Measurements from ENCODE around the gene MAG. TPM values are rescaled to one million over a fixed set of nuclear protein-coding genes. Genes with fewer than 3 reads are reported as not detected.
A peak's percentile ranks its signal among the peaks of the same experiment; 100 is the strongest.

MAG gene
- polyA plus RNA-seq, 1 donor from 2014 or later, result 0.25 TPM

DNA sequence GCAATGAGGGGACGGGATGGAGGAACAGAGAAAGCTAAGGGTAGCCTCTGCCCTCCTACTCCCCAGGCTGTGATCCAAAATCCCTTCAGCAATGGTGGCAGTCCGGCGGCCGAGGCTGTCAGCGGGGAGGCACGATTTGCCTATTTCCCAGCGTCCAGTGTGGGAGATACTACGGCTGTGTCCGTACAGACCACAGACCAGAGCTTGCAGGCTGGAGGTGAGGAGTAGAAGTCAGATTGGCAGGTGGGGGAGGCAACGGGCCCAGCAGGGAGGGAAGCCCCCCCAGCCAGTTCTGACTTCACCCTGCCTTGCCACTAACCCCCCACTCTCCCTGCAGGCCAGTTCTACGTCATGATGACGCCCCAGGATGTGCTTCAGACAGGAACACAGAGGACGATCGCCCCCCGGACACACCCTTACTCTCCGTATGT is 21.6 kb upstream of the MAG start:
- H3K9me3 Mint-ChIP-seq, result no peaks in the 10 kb centered on the region
- peaks cover 5% of the 10 kb centered on the region for H3K27me3 Mint-ChIP-seq
- H3K36me3 Mint-ChIP-seq, result no peaks in the 10 kb centered on the region
- peak overlapping the region; percentile 69 to 86 (median 80) for H3K4me3 Mint-ChIP-seq
- peak overlapping the region in 1 of 3 donors; percentile 95 for H3K27ac Mint-ChIP-seq
- peaks cover 26 to 33% (median 28%) of the 10 kb centered on the region in 3 donors for H3K4me1 Mint-ChIP-seq

DNA sequence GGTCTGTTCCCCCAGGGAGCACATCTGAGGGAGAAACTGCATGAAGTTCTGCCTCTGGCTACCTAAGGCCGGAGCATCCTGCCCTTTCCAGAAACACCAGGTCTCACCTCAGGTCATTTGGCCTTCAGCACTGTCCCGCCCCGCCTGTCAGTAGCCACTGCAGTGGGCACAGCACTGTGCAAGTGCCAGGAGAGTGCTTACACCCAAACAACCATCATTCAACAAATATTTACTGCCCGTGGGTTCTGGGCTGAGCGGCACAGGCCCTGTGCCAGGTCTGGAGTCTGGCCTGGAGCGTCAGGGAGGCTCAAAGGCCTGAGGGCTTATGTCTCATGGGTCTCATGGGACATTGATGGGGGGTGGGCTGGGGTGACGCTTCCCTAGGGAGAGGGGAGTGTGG is 20.4 kb upstream of the MAG start:
- H3K4me1 Mint-ChIP-seq, result peaks cover 20 to 28% (median 27%) of the 10 kb centered on the region in 3 donors
- peaks cover 5% of the 10 kb centered on the region for H3K27me3 Mint-ChIP-seq
- H3K4me3 Mint-ChIP-seq, result peak overlapping the region in 1 of 4 donors; percentile 86
- no peaks in the 10 kb centered on the region for H3K36me3 Mint-ChIP-seq
- H3K9me3 Mint-ChIP-seq, result no peaks in the 10 kb centered on the region
- H3K27ac Mint-ChIP-seq, result peak overlapping the region; percentile 69 to 95 (median 95)

DNA sequence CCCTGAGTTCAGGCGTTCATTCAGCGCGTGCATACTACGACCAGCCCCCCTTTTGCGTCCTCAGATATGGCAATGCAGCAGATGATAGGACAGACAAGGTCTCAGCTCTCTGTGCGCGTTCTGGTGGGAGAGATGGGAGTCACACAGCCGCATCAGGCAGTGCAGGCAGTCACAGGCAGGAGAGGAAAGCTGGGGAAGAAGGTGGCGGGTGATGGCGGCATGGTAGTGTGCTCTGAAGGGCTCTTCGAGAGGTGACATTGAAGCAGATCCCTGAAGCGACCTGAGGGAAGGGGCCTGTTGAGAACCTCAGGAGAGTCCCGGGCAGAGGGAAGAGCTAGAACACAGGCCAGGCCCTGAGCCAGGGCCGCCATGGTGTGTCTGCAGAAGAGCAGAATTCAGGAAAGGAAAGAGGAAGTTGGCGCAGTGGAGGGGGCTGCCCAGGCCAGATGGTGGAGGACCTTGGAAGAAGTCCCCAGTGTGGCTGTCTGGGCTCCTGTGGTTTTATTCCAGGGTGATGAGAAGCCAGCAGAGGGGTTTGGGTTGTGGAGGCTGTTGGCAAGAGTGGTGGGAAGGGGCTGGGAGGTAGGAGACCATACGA is 19.7 kb upstream of the MAG start:
- peaks cover 20 to 28% (median 27%) of the 10 kb centered on the region in 3 donors for H3K4me1 Mint-ChIP-seq
- H3K36me3 Mint-ChIP-seq, result no peaks in the 10 kb centered on the region
- H3K4me3 Mint-ChIP-seq, result peak overlapping the region; percentile 1 to 86 (median 70)
- no peaks in the 10 kb centered on the region for H3K9me3 Mint-ChIP-seq
- H3K27ac Mint-ChIP-seq, result peak overlapping the region; percentile 69 to 95 (median 95)
- H3K27me3 Mint-ChIP-seq, result peaks cover 5% of the 10 kb centered on the region

GRCh38 chr19:35272954-35273649 is 18.9 kb upstream of the MAG start:
- Mint-ChIP-seq H3K4me3 (peak overlapping the region in 1 of 4 donors; percentile 11), H3K27ac (peak overlapping the region; percentile 12 to 51 (median 43)), H3K4me1 (peaks cover 18 to 27% (median 22%) of the 10 kb centered on the region in 3 donors), H3K36me3 (no peaks in the 10 kb centered on the region), H3K27me3 (peaks cover 5% of the 10 kb centered on the region), H3K9me3 (no peaks in the 10 kb centered on the region)

GRCh38 chr19:35273686-35274259 is 18.2 kb upstream of the MAG start:
- H3K9me3 Mint-ChIP-seq, result no peaks in the 10 kb centered on the region
- H3K4me1 Mint-ChIP-seq, result peaks cover 18 to 27% (median 22%) of the 10 kb centered on the region in 3 donors
- peak overlapping the region; percentile 12 to 51 (median 43) for H3K27ac Mint-ChIP-seq
- H3K27me3 Mint-ChIP-seq, result peaks cover 5% of the 10 kb centered on the region
- peak overlapping the region in 1 of 4 donors; percentile 11 for H3K4me3 Mint-ChIP-seq
- H3K36me3 Mint-ChIP-seq, result no peaks in the 10 kb centered on the region

DNA sequence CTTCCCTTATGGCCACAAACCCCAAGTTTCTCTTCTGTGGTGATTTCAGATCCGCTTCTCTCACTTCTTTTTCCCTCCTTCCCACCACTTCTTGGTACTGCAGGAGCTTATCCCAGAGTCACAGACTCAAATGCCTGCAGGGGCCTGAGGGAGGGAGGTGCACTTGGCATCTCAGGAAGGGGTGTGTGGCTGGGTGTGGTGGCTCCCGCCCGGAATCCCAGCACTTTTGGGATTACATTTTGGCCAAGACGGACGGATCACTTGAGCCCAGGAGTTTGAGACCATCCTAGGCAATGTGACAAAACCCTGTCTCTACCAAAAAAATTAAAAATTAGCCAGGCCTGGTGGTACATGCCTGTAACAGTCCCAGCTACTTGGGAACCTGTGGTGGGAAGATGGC is 17.6 kb upstream of the MAG start:
- Mint-ChIP-seq H3K36me3 (no peaks in the 10 kb centered on the region), H3K27ac (peak overlapping the region; percentile 8 to 47 (median 14)), H3K9me3 (no peaks in the 10 kb centered on the region), H3K4me1 (peaks cover 18 to 27% (median 22%) of the 10 kb centered on the region in 3 donors), H3K27me3 (peaks cover 5% of the 10 kb centered on the region), H3K4me3 (peak overlapping the region in 1 of 4 donors; percentile 63)

DNA sequence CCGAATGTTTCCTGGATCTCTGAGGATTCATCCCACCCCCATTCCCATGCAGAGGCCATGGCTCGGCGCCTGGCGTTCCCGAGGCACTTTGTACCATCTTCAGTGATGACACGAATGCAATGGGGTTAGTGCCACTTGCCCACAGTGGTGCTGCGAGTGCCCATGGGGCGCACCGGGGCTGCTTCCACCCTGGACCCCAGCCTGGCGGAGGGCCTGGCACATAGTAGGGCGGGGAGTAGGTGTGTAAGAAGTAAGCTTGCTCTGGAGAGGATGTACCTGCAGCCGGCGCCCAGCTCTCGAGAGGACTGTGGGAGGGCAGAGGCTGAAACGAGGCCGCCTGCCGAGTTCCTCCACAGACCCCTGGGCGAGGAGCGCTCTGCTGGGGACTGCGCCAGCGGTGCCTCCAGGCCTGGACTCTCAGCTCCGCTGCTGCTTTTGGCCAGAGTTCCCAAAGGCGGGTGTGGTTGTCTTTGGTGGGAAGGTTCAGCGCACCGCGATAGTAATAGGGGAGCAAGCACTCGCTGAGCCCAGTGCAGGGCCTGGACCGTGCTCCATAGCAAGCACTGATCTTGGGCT is 15.2 kb upstream of the MAG start:
- no peaks in the 10 kb centered on the region for H3K36me3 Mint-ChIP-seq

DNA sequence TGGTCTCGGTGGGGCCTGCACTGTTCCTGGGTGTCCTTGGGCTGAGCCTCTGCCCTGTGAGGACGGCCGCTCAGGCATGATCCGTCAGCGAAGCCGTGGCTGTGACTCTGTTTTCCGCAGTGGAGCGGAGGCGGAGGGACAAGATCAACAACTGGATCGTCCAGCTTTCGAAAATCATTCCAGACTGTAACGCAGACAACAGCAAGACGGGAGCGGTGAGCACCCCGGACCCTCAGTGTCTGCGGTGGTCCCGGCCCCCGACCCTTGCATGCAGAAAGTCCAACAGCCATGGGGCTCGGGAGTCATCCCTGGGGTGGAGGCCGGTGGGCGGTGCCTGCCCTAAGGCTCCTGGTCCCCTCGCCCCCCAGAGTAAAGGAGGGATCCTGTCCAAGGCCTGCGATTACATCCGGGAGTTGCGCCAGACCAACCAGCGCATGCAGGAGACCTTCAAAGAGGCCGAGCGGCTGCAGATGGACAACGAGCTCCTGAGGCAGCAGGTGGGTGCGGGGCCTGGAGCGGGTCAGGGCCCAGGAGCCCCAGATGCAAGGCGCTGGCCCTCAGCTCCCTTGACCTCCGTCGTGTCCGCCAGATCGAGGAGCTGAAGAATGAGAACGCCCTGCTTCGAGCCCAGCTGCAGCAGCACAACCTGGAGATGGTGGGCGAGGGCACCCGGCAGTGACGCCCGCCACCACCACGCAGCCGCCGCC is 13.2 kb upstream of the MAG start:
- Mint-ChIP-seq H3K4me3 (no peak overlapping the region), H3K9me3 (no peaks in the 10 kb centered on the region), H3K27me3 (no peaks in the 10 kb centered on the region), H3K27ac (no peak overlapping the region), H3K4me1 (peaks cover 20 to 28% (median 25%) of the 10 kb centered on the region in 3 donors), H3K36me3 (peaks cover 2% of the 10 kb centered on the region)

More for the DNA sequence above, 15.2 kb upstream of the MAG start:
- Mint-ChIP-seq H3K4me1 (peaks cover 19 to 29% (median 23%) of the 10 kb centered on the region in 3 donors), H3K27me3 (peaks cover 5% of the 10 kb centered on the region), H3K27ac (peak overlapping the region in 1 of 3 donors; percentile 65), H3K4me3 (peak overlapping the region in 1 of 4 donors; percentile 38), H3K9me3 (no peaks in the 10 kb centered on the region)

DNA sequence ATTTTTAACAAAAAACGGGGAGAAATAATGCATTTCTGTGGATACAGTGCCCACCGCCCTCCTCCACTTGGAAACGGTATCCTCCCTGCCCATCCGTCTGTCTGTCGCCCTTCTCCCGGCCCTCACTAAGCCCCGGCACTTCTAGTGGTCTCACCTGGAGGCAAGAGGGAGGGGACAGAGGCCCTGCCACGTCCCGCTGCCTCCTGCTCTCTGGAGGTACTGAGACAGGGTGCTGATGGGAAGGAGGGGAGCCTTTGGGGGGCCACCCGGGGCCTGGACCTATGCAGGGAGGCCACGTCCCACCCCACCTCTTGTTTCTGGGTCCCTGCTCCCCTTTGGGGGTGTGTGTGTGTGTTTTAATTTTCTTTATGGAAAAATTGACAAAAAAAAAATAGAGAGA is 12.6 kb upstream of the MAG start:
- Mint-ChIP-seq H3K9me3 (no peaks in the 10 kb centered on the region), H3K36me3 (peaks cover 2% of the 10 kb centered on the region), H3K4me1 (peaks cover 16 to 25% (median 25%) of the 10 kb centered on the region in 3 donors), H3K27ac (peak overlapping the region in 1 of 3 donors; percentile 31), H3K27me3 (no peaks in the 10 kb centered on the region), H3K4me3 (no peak overlapping the region)

DNA sequence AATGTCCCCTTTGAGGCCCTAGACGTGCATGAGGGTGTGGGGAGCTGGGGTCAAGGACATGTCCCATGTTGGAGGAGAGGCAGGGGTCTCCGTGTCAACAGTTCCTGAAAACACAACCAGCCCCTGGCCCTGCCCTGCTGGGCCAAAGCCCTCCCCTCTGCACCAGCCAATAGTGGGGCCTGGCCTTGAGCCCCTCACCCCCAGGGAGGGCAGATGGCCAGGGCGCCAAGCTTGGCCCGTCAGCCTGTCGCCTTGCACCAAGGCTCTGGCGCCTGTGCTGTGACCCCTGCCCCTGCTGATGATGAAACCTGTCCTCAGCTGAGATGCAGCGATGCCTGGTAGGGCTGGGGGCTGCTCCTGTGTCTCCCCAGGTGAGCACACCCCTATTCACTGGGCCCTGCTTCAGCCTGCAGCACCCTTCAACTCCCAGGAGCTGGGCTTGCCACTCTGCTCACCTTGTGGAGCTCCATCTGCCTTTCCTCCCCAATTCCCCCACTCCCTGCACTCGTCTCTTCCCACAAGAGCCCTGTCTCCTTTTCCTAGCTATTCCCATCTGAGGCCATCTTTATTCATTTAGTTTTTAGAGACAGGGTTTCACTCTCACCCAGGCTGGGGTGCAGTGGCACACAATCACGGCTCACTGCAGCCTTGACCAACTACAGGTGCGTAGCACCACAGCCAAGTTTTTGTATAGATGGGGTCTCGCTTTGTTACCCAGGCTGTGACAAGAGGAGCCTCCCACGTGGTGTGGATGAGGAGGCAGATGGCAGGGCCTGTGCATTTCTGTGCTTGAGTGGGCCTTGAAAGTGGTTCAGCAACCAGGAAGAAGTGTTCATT is 11.8 kb upstream of the MAG start:
- Mint-ChIP-seq H3K27me3 (no peaks in the 10 kb centered on the region), H3K4me1 (peaks cover 16 to 25% (median 25%) of the 10 kb centered on the region in 3 donors), H3K4me3 (peak overlapping the region in 1 of 4 donors; percentile 20), H3K9me3 (no peaks in the 10 kb centered on the region), H3K27ac (peak overlapping the region in 2 of 3 donors; percentile 31 to 63), H3K36me3 (peaks cover 2% of the 10 kb centered on the region)

- H3K36me3 Mint-ChIP-seq, result peaks cover 2% of the 10 kb centered on the region
- peak overlapping the region in 2 of 4 donors; percentile 1 to 3 for H3K4me3 Mint-ChIP-seq
- peaks cover 13 to 25% (median 23%) of the 10 kb centered on the region in 3 donors for H3K4me1 Mint-ChIP-seq
- H3K27me3 Mint-ChIP-seq, result no peaks in the 10 kb centered on the region
- H3K27ac Mint-ChIP-seq, result peak overlapping the region in 1 of 3 donors; percentile 97
- no peaks in the 10 kb centered on the region for H3K9me3 Mint-ChIP-seq
These were observed 10.7 kb upstream of the MAG start for GRCh38 chr19:35281303-35281702.

- no peaks in the 10 kb centered on the region for H3K9me3 Mint-ChIP-seq
- peaks cover 2% of the 10 kb centered on the region for H3K36me3 Mint-ChIP-seq
- peak overlapping the region in 1 of 3 donors; percentile 39 for H3K27ac Mint-ChIP-seq
These were observed 7.5 kb upstream of the MAG start for GRCh38 chr19:35284153-35285094.

GRCh38 chr19:35285095-35285449 is 6.9 kb upstream of the MAG start:
- Mint-ChIP-seq H3K27me3 (no peaks in the 10 kb centered on the region), H3K4me3 (no peak overlapping the region), H3K36me3 (peaks cover 2% of the 10 kb centered on the region), H3K9me3 (no peaks in the 10 kb centered on the region), H3K4me1 (peaks cover 13 to 25% (median 23%) of the 10 kb centered on the region in 3 donors), H3K27ac (peak overlapping the region in 1 of 3 donors; percentile 39)

More at GRCh38 chr19:35284153-35285094, 7.5 kb upstream of the MAG start:
- H3K27me3 Mint-ChIP-seq, result no peaks in the 10 kb centered on the region
- H3K4me1 Mint-ChIP-seq, result peaks cover 13 to 25% (median 23%) of the 10 kb centered on the region in 3 donors
- H3K4me3 Mint-ChIP-seq, result no peak overlapping the region
